B cell (primary cell): ENCODE results near the gene BCAP29. TPM values are rescaled to one million over a fixed set of nuclear protein-coding genes. Genes with fewer than 3 reads are reported as not detected.

Experiments
- ATAC-seq: fragments of 200-7000 bp; cut with Tn5 transposase; one replicate; pipeline ENCODE4 v1.10.0; 2021; ENCODE audit warnings: low read depth, mild to moderate bottlenecking, moderate number of reproducible peaks, moderate library complexity
- CTCF ChIA-PET: fragments of 350-600 bp; sonication (Branson Sonifier 250); formaldehyde crosslinking; loops from one replicate; lab custom pipeline; 2021; ENCODE audit warnings: antibody characterized with exemption, inconsistent platforms; lab: Charles Lee
- POLR2A ChIA-PET: fragments of 350-600 bp; sonication (Branson Sonifier 250); formaldehyde crosslinking; loops from one replicate; lab custom pipeline; 2021; ENCODE audit warnings: antibody characterized with exemption; lab: Charles Lee
- DNase-seq: peaks from one replicate; pipeline ENCODE4 v3.0.0; 2013
- H2AFZ ChIP-seq: 2 replicates; pipeline ENCODE4 v1.6.1; 2012; ENCODE audit warnings: mild to moderate bottlenecking, low read depth, low read length; ENCODE audit not compliant: insufficient read depth, poor library complexity, severe bottlenecking
- H3K27ac ChIP-seq, 2 donors: 1 replicate in 1 of 2; 2 replicates in 1 of 2; pipeline ENCODE4 v1.5.1; 2012 to 2013; ENCODE audit warnings: low read length in 2 of 2, mild to moderate bottlenecking in 2 of 2, moderate library complexity in 1 of 2
- H3K27me3 ChIP-seq, 4 experiments: fragments of 200-600 bp in 1 of 4; sonication (generic) in 1 of 4; replicated peaks in 1 of 4; 1 replicate in 2 of 4; 2 replicates in 2 of 4; pipeline versions ENCODE4 v1.6.1 to v1.7.0; 2013 to 2016; ENCODE audit warnings: low read length in 3 of 4, mild to moderate bottlenecking in 2 of 4, mixed read lengths in 1 of 4, moderate library complexity in 1 of 4; ENCODE audit not compliant: insufficient read depth in 4 of 4, control insufficient read depth in 3 of 4; ENCODE audit errors: control extremely low read depth in 1 of 4
- H3K36me3 ChIP-seq, 2 experiments: replicated peaks in 1 of 2; 1 replicate in 1 of 2; 2 replicates in 1 of 2; pipeline versions ENCODE4 v1.6.1 to v1.7.1; 2013; ENCODE audit warnings: low read length in 1 of 2; ENCODE audit not compliant: insufficient read depth in 2 of 2, control insufficient read depth in 1 of 2; ENCODE audit errors: control extremely low read depth in 1 of 2, extremely low read depth in 1 of 2
- H3K4me1 ChIP-seq, 2 donors: fragments of 200-600 bp in 1 of 2; sonication (generic) in 1 of 2; 1 replicate in 1 of 2; 2 replicates in 1 of 2; pipeline versions ENCODE4 v1.5.1 to v1.6.1; 2013 to 2017; ENCODE audit warnings: low read length in 2 of 2; ENCODE audit not compliant: control insufficient read depth in 2 of 2, insufficient read depth in 2 of 2
- H3K4me2 ChIP-seq: replicated peaks from 2 replicates; pipeline ENCODE3; 2012; ENCODE audit warnings: mild to moderate bottlenecking, low read depth, low read length; ENCODE audit not compliant: poor library complexity, severe bottlenecking
- H3K4me3 ChIP-seq, 5 experiments: fragments of 200-600 bp in 1 of 5; sonication (generic) in 1 of 5; 1 replicate in 3 of 5; 2 replicates in 2 of 5; pipeline versions ENCODE4 v1.5.1 to v1.7.0; 2011 to 2016; ENCODE audit warnings: low read length in 4 of 5, mild to moderate bottlenecking in 4 of 5, low read depth in 2 of 5, control low read depth in 1 of 5, moderate library complexity in 1 of 5; ENCODE audit not compliant: insufficient read depth in 1 of 5; ENCODE audit errors: control extremely low read depth in 1 of 5, extremely low read depth in 1 of 5
- H3K79me2 ChIP-seq: fragments of 200-600 bp; sonication (generic); one replicate; pipeline ENCODE4 v1.6.0; 2016; ENCODE audit warnings: low read length; ENCODE audit not compliant: control insufficient read depth, insufficient read depth
- H3K9ac ChIP-seq: fragments of 200-600 bp; sonication (generic); 2 replicates; pipeline ENCODE4 v1.6.1; 2017; ENCODE audit warnings: mild to moderate bottlenecking, low read length, moderate library complexity
- H3K9me3 ChIP-seq, 3 donors: one replicate each; pipeline versions ENCODE4 v1.6.1 to v1.7.1; 2013; ENCODE audit warnings: low read length in 2 of 3; ENCODE audit not compliant: control insufficient read depth in 2 of 3, insufficient read depth in 1 of 3; ENCODE audit errors: control extremely low read depth in 1 of 3
- H4K20me1 ChIP-seq: 2 replicates; pipeline ENCODE4 v1.6.0; 2012; ENCODE audit warnings: mild to moderate bottlenecking, low read length; ENCODE audit not compliant: insufficient read depth, control insufficient read depth, poor library complexity, severe bottlenecking
- H3K27ac Mint-ChIP-seq: one replicate; pipeline ENCODE4 v1.8.0; 2021; ENCODE audit warnings: mixed read lengths
- H3K27me3 Mint-ChIP-seq: one replicate; pipeline ENCODE4 v1.8.0; 2021; ENCODE audit warnings: mixed read lengths
- H3K4me1 Mint-ChIP-seq: one replicate; pipeline ENCODE4 v1.8.0; 2021; ENCODE audit warnings: mixed read lengths
- H3K4me3 Mint-ChIP-seq: one replicate; pipeline ENCODE4 v1.8.0; 2021; ENCODE audit warnings: mixed read lengths
- H3K9me3 Mint-ChIP-seq: one replicate; pipeline ENCODE4 v1.8.0; 2022; ENCODE audit warnings: mixed read lengths; ENCODE audit not compliant: insufficient read depth
- CTCF ChIP-seq: fragments of 200-600 bp; IDR thresholded peaks from one replicate; pipeline ENCODE4 v1.8.0; 2022; ENCODE audit warnings: antibody characterized with exemption, mild to moderate bottlenecking
- EZH2 ChIP-seq: IDR thresholded peaks from 2 replicates; pipeline ENCODE4 v1.6.1; 2012; ENCODE audit warnings: borderline replicate concordance, low read depth, mild to moderate bottlenecking, moderate library complexity, low read length; ENCODE audit not compliant: insufficient read depth, poor library complexity, severe bottlenecking
- WGBS: methylation state at CpG from one replicate; pipeline ENCODE4 v1.1.5; 2013; ENCODE audit warnings: missing lambda C conversion rate; ENCODE audit not compliant: insufficient coverage; 5-methylcytosine and 5-hydroxymethylcytosine counted together
- intact Hi-C: fragments of 100-400 bp; cut with micrococcal nuclease; formaldehyde crosslinking; loops from one replicate; pipeline ENCODE4 v1.10.0; 2022
- polyA plus RNA-seq: library from polyadenylated mRNA; depleted of rRNA; stranded (reverse); fragments of >200 nt; gene quantifications from 2 replicates; pipeline ENCODE4 v1.2.3, GENCODE V29; 2012
- total RNA-seq, 2 donors: library from RNA; stranded (reverse); fragments of 120-200 nt in 1 of 2; gene quantifications; 1 replicate in 1 of 2; 2 replicates in 1 of 2; pipeline versions ENCODE4 v1.2.3 to v1.2.4, GENCODE V29; 2013 to 2022

Gene BCAP29
- total and polyA plus RNA-seq, 2 donors (not counting 1 experiment from before 2014, with no cell fraction given), result 24.6 to 27.3 TPM

GRCh38 chr7:107605218-107605815 lies 25.3 kb downstream of the BCAP29 start:
- H3K27me3 Mint-ChIP-seq, result no peaks in the 10 kb centered on the region
- no peaks in the 10 kb centered on the region for H3K4me1 ChIP-seq
- no peak overlapping the region for H3K27ac Mint-ChIP-seq
- no peak overlapping the region for H3K4me3 Mint-ChIP-seq
- ChIA-PET CTCF (interaction anchor here (1.4 kb wide), 1 partner anchor 56 kb away, joined by 5 read pairs; the partner anchor contains the start of gene SLC26A4), POLR2A (no interaction called here)
- WGBS, result 100% methylated on average over 1 of the region's 3 CpGs
- H3K9ac ChIP-seq, result no peak overlapping the region
- H3K9me3 ChIP-seq, result no peaks in the 10 kb centered on the region
- H4K20me1 ChIP-seq, result no peaks in the 10 kb centered on the region
- H3K9me3 Mint-ChIP-seq, result no peaks in the 10 kb centered on the region
- H3K36me3 ChIP-seq, result peaks cover 0 to 7% of the 10 kb centered on the region in 2 experiments
- H3K27me3 ChIP-seq, result no peaks in the 10 kb centered on the region
- H3K4me2 ChIP-seq, result no peak overlapping the region
- H3K79me2 ChIP-seq, result no peaks in the 10 kb centered on the region
- DNase-seq, result no peak
- no peak overlapping the region for H2AFZ ChIP-seq
- TF ChIP-seq EZH2 (no peak), CTCF (no peak)
- H3K4me1 Mint-ChIP-seq, result no peaks in the 10 kb centered on the region
- no peak overlapping the region for H3K27ac ChIP-seq
- no peak for ATAC-seq
- intact Hi-C loops, result no loop called here
- no peak overlapping the region for H3K4me3 ChIP-seq

DNA sequence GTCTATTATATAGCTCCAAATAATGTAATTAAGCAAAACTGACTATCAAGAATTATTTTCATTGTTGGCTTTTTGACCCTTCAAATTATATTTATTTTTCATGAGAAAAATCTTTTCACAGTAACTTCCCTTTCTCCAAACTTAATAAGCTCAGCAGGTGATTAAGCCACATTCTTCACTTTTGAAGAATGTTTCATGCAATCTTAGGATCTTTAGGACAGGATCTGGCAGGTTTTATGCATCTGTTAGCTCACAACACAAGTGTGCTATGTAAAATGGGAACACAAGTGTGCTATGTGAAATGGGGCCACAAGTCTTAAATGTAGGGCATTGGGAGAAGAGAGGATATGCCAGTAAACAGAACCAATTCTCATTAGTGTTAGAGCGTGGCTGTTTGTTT lies 26.3 kb downstream of the BCAP29 start:
- H3K36me3 ChIP-seq, result peaks cover 0 to 4% of the 10 kb centered on the region in 2 experiments
- no peaks in the 10 kb centered on the region for H3K4me1 Mint-ChIP-seq
- no peaks in the 10 kb centered on the region for H3K79me2 ChIP-seq
- ChIA-PET POLR2A (no interaction called here), CTCF (interaction anchor here (0.9 kb wide), 1 partner anchor 11 kb away, joined by 3 read pairs; no protein-coding TSS in a partner anchor)
- WGBS, result no CpG with 5 or more reads among the region's 1 CpG
- H3K4me2 ChIP-seq, result no peak overlapping the region
- H2AFZ ChIP-seq, result no peak overlapping the region
- no peak overlapping the region for H3K9ac ChIP-seq
- DNase-seq (no peak), ATAC-seq (no peak)
- H3K4me3 ChIP-seq, result no peak overlapping the region
- H3K4me3 Mint-ChIP-seq, result no peak overlapping the region
- intact Hi-C loops, result no loop called here
- no peak for TF ChIP-seq EZH2
- TF ChIP-seq CTCF, result no peak
- no peaks in the 10 kb centered on the region for H3K27me3 Mint-ChIP-seq
- H3K27ac ChIP-seq, result no peak overlapping the region
- no peaks in the 10 kb centered on the region for H3K4me1 ChIP-seq
- H3K27ac Mint-ChIP-seq, result no peak overlapping the region
- no peaks in the 10 kb centered on the region for H3K9me3 ChIP-seq
- no peaks in the 10 kb centered on the region for H4K20me1 ChIP-seq
- H3K9me3 Mint-ChIP-seq, result no peaks in the 10 kb centered on the region
- H3K27me3 ChIP-seq, result no peaks in the 10 kb centered on the region
